ENCODE data around the gene POPDC3.

Gene POPDC3

GRCh38 chr6:105210932-105211531 lies 31.2 kb upstream of the POPDC3 start:
- DNase-seq (ENCODE audit: insufficient read length) (no peak), FAIRE-seq (no peak)
- no peak for TF ChIP-seq POLR2A (IDR thresholded peaks at IDR 0.05; ENCODE audit: low read depth, low read length)
- TF ChIP-seq POLR2AphosphoS5 (IDR thresholded peaks at IDR 0.05; ENCODE audit: low read depth, low read length): no peak
- no peak for TF ChIP-seq TAF1 (IDR thresholded peaks at IDR 0.05; ENCODE audit: borderline replicate concordance, low read depth, low read length)

GRCh38 chr6:105209950-105210706 lies 30.3 kb upstream of the POPDC3 start:
- FAIRE-seq (no peak), DNase-seq (ENCODE audit: insufficient read length) (no peak)
- TF ChIP-seq POLR2A (IDR thresholded peaks at IDR 0.05; ENCODE audit: low read depth, low read length) (no peak), TAF1 (IDR thresholded peaks at IDR 0.05; ENCODE audit: borderline replicate concordance, low read depth, low read length) (no peak), POLR2AphosphoS5 (IDR thresholded peaks at IDR 0.05; ENCODE audit: low read depth, low read length) (no peak)

GRCh38 chr6:105207524-105208269 lies 27.9 kb upstream of the POPDC3 start:
- TF ChIP-seq TAF1 (IDR thresholded peaks at IDR 0.05; ENCODE audit: borderline replicate concordance, low read depth, low read length) (no peak), POLR2A (IDR thresholded peaks at IDR 0.05; ENCODE audit: low read depth, low read length) (no peak), POLR2AphosphoS5 (IDR thresholded peaks at IDR 0.05; ENCODE audit: low read depth, low read length) (no peak)
- no peak for FAIRE-seq
- no peak for DNase-seq (ENCODE audit: insufficient read length)

- DNase-seq (ENCODE audit: insufficient read length) (no peak), FAIRE-seq (no peak)
- no peak for TF ChIP-seq TAF1 (IDR thresholded peaks at IDR 0.05; ENCODE audit: borderline replicate concordance, low read depth, low read length)
- TF ChIP-seq POLR2A (IDR thresholded peaks at IDR 0.05; ENCODE audit: low read depth, low read length): no peak
- TF ChIP-seq POLR2AphosphoS5 (IDR thresholded peaks at IDR 0.05; ENCODE audit: low read depth, low read length): no peak
Observed at GRCh38 chr6:105204768-105205167, 25.0 kb upstream of the POPDC3 start.

GRCh38 chr6:105204331-105204730 lies 24.5 kb upstream of the POPDC3 start:
- no peak for DNase-seq (ENCODE audit: insufficient read length)
- no peak for FAIRE-seq
- no peak for TF ChIP-seq POLR2AphosphoS5 (IDR thresholded peaks at IDR 0.05; ENCODE audit: low read depth, low read length)
- TF ChIP-seq TAF1 (IDR thresholded peaks at IDR 0.05; ENCODE audit: borderline replicate concordance, low read depth, low read length): no peak

- DNase-seq (ENCODE audit: insufficient read length) (no peak), FAIRE-seq (no peak)
- TF ChIP-seq POLR2AphosphoS5 (IDR thresholded peaks at IDR 0.05; ENCODE audit: low read depth, low read length): no peak
- no peak for TF ChIP-seq TAF1 (IDR thresholded peaks at IDR 0.05; ENCODE audit: borderline replicate concordance, low read depth, low read length)
- TF ChIP-seq POLR2A (IDR thresholded peaks at IDR 0.05; ENCODE audit: low read depth, low read length): no peak
Observed at GRCh38 chr6:105202486-105202885, 22.7 kb upstream of the POPDC3 start.

GRCh38 chr6:105200133-105200730 lies 20.4 kb upstream of the POPDC3 start:
- no peak for TF ChIP-seq TAF1 (IDR thresholded peaks at IDR 0.05; ENCODE audit: borderline replicate concordance, low read depth, low read length)
- TF ChIP-seq POLR2A (IDR thresholded peaks at IDR 0.05; ENCODE audit: low read depth, low read length): no peak
- TF ChIP-seq POLR2AphosphoS5 (IDR thresholded peaks at IDR 0.05; ENCODE audit: low read depth, low read length): no peak
- DNase-seq (ENCODE audit: insufficient read length): no peak
- no peak for FAIRE-seq

GRCh38 chr6:105199711-105200110 lies 19.9 kb upstream of the POPDC3 start:
- DNase-seq (ENCODE audit: insufficient read length) (no peak), FAIRE-seq (no peak)
- no peak for TF ChIP-seq POLR2AphosphoS5 (IDR thresholded peaks at IDR 0.05; ENCODE audit: low read depth, low read length)
- TF ChIP-seq POLR2A (IDR thresholded peaks at IDR 0.05; ENCODE audit: low read depth, low read length): no peak
- no peak for TF ChIP-seq TAF1 (IDR thresholded peaks at IDR 0.05; ENCODE audit: borderline replicate concordance, low read depth, low read length)

- TF ChIP-seq POLR2AphosphoS5 (IDR thresholded peaks at IDR 0.05; ENCODE audit: low read depth, low read length) (no peak), TAF1 (IDR thresholded peaks at IDR 0.05; ENCODE audit: borderline replicate concordance, low read depth, low read length) (no peak)
- no peak for DNase-seq (ENCODE audit: insufficient read length)
- FAIRE-seq: no peak
Observed at GRCh38 chr6:105196076-105196475, 16.3 kb upstream of the POPDC3 start.

- TF ChIP-seq POLR2A (IDR thresholded peaks at IDR 0.05; ENCODE audit: low read depth, low read length) (no peak), POLR2AphosphoS5 (IDR thresholded peaks at IDR 0.05; ENCODE audit: low read depth, low read length) (no peak), TAF1 (IDR thresholded peaks at IDR 0.05; ENCODE audit: borderline replicate concordance, low read depth, low read length) (no peak)
- FAIRE-seq (no peak), DNase-seq (ENCODE audit: insufficient read length) (no peak)
Observed at GRCh38 chr6:105194591-105194990, 14.8 kb upstream of the POPDC3 start.

GRCh38 chr6:105194106-105194505 lies 14.3 kb upstream of the POPDC3 start:
- TF ChIP-seq POLR2AphosphoS5 (IDR thresholded peaks at IDR 0.05; ENCODE audit: low read depth, low read length) (no peak), TAF1 (IDR thresholded peaks at IDR 0.05; ENCODE audit: borderline replicate concordance, low read depth, low read length) (no peak), POLR2A (IDR thresholded peaks at IDR 0.05; ENCODE audit: low read depth, low read length) (no peak)
- no peak for FAIRE-seq
- DNase-seq (ENCODE audit: insufficient read length): no peak

Data from GM12892 (cell line).